K562 (cell line): Measurements from ENCODE around the gene SDCBP2. TPM values are rescaled to one million over a fixed set of nuclear protein-coding genes. Genes with fewer than 3 reads are reported as not detected.

Experiments used
- AFF1 ChIP-seq, 2 experiments: fragments of 450-650 bp; IDR thresholded peaks; 2 replicates each; pipeline ENCODE4 v1.6.1; 2018; ENCODE audit warnings: mild to moderate bottlenecking in 2 of 2, low read depth in 1 of 2; ENCODE audit not compliant: partially characterized antibody in 2 of 2
- ARID2 ChIP-seq: fragments of 450-650 bp; IDR thresholded peaks from 2 replicates; pipeline ENCODE4 v1.6.1; 2017; ENCODE audit warnings: antibody characterized with exemption, mild to moderate bottlenecking
- ATF3 ChIP-seq, 2 experiments: fragments of 450-650 bp in 1 of 2; sonication (generic) in 1 of 2; formaldehyde crosslinking in 1 of 2; IDR thresholded peaks in 1 of 2; conservative IDR thresholded peaks in 1 of 2; 2 replicates each; pipeline versions ENCODE4 v1.6.1 to v1.8.1; 2016 to 2023; ENCODE audit warnings: mild to moderate bottlenecking in 2 of 2, moderate library complexity in 2 of 2, inconsistent platforms in 1 of 2, missing genetic modification reagents in 1 of 2
- EZH2 ChIP-seq: IDR thresholded peaks from 2 replicates; pipeline ENCODE4 v1.6.1; 2012; ENCODE audit warnings: low read depth, mild to moderate bottlenecking, inconsistent platforms, low read length, borderline replicate concordance
- FUS ChIP-seq: fragments of 200-400 bp; formaldehyde crosslinking; optimal IDR thresholded peaks from 2 replicates; pipeline ENCODE3; 2017; ENCODE audit warnings: low read depth, low read length
- GTF2A2 ChIP-seq: IDR thresholded peaks from 2 replicates; pipeline ENCODE4 v1.6.1; 2016; ENCODE audit warnings: mild to moderate bottlenecking, missing genetic modification characterization, missing compliant biosample characterization
- ILF3 ChIP-seq: fragments of 450-650 bp; IDR thresholded peaks from 2 replicates; pipeline ENCODE4 v1.6.1; 2018; ENCODE audit warnings: antibody characterized with exemption, mild to moderate bottlenecking, moderate library complexity, borderline replicate concordance
- KDM4B ChIP-seq, 2 experiments: fragments of 450-650 bp in 1 of 2; sonication (generic) in 1 of 2; IDR thresholded peaks; 2 replicates each; pipeline ENCODE4 v1.6.1; 2016 to 2017; ENCODE audit warnings: borderline replicate concordance in 2 of 2, antibody characterized with exemption in 1 of 2, low read depth in 1 of 2, mild to moderate bottlenecking in 1 of 2
- LEF1 ChIP-seq: fragments of 450-650 bp; IDR thresholded peaks from 2 replicates; pipeline ENCODE4 v1.6.1; 2016; ENCODE audit warnings: mild to moderate bottlenecking
- NFE2 ChIP-seq: IDR thresholded peaks from 2 replicates; pipeline ENCODE4 v1.6.1; 2014; ENCODE audit warnings: antibody characterized with exemption, low read depth
- SMARCB1 ChIP-seq: IDR thresholded peaks from 2 replicates; pipeline ENCODE4 v1.6.1; 2011; ENCODE audit warnings: improper control_type of control experiment, low read depth; ENCODE audit not compliant: insufficient read length
- SP1 ChIP-seq: sonication (generic); formaldehyde crosslinking; IDR thresholded peaks from 2 replicates; pipeline ENCODE4 v1.8.1; 2022; ENCODE audit warnings: mild to moderate bottlenecking, missing genetic modification reagents
- TBP ChIP-seq: optimal IDR thresholded peaks from 2 replicates; pipeline ENCODE3; 2011; ENCODE audit warnings: low read depth, low read length, improper control_type of control experiment
- TCF3 ChIP-seq: sonication (generic); formaldehyde crosslinking; IDR thresholded peaks from 2 replicates; pipeline ENCODE4 v1.4.0; 2020; ENCODE audit warnings: mild to moderate bottlenecking, missing genetic modification reagents
- TCFL5 ChIP-seq: fragments of 250-450 bp; sonication (Bioruptor Pico); conservative IDR thresholded peaks from 2 replicates; pipeline ENCODE4 v1.6.1; 2021; ENCODE audit warnings: mild to moderate bottlenecking, moderate library complexity, matching md5 sums
- TEAD2 ChIP-seq: fragments of 450-650 bp; IDR thresholded peaks from 2 replicates; pipeline ENCODE4 v1.6.1; 2016; ENCODE audit warnings: missing genetic modification characterization, control low read depth, missing compliant biosample characterization
- VEZF1 ChIP-seq: fragments of 200-800 bp; sonication (Bioruptor generic); IDR thresholded peaks from 2 replicates; pipeline ENCODE4 v1.6.1; 2017; ENCODE audit warnings: missing genetic modification characterization, missing compliant biosample characterization
- XRCC5 ChIP-seq: fragments of 200-400 bp; formaldehyde crosslinking; IDR thresholded peaks from 2 replicates; pipeline ENCODE4 v1.6.1; 2017; ENCODE audit warnings: low read depth, mild to moderate bottlenecking, low read length
- YBX1 ChIP-seq: fragments of 450-650 bp; IDR thresholded peaks from 2 replicates; pipeline ENCODE4 v1.7.1; 2016; ENCODE audit warnings: mild to moderate bottlenecking
- ZNF175 ChIP-seq: fragments of 200-800 bp; sonication (Bioruptor generic); IDR thresholded peaks from 2 replicates; pipeline ENCODE4 v1.6.1; 2016; ENCODE audit warnings: low read depth, mild to moderate bottlenecking, missing genetic modification characterization, missing compliant biosample characterization
- ZNF197 ChIP-seq: fragments of 200-800 bp; sonication (Bioruptor generic); IDR thresholded peaks from 2 replicates; pipeline ENCODE4 v1.6.1; 2016; ENCODE audit warnings: low read depth, missing genetic modification characterization, missing compliant biosample characterization
- ZNF232 ChIP-seq: sonication (generic); formaldehyde crosslinking; IDR thresholded peaks from 2 replicates; pipeline ENCODE4 v1.8.0; 2022; ENCODE audit warnings: mild to moderate bottlenecking, missing genetic modification reagents
- polyA plus RNA-seq, 8 experiments: library from polyadenylated mRNA; depleted of rRNA in 4 of 8; stranded (reverse) in 5 of 8; unstranded in 3 of 8; fragments of >200 nt; fragmentation: Nextera tagmentation in 2 of 8; fragmentation: Illumina TruSeq in 1 of 8; extraction: Ambion mirVana in 2 of 8; extraction: Trizol in 1 of 8; gene quantifications; 2 replicates each; pipeline versions ENCODE4 v1.2.1 to v1.2.3, GENCODE V29; 2011 to 2014; ENCODE audit warnings: inconsistent platforms in 1 of 8, missing spikeins in 1 of 8
- total RNA-seq, 7 experiments: library from RNA; depleted of rRNA in 6 of 7; stranded (reverse); fragments of >200 nt in 6 of 7; fragmentation: Illumina TruSeq in 2 of 7; extraction: Trizol in 2 of 7; gene quantifications; 2 replicates each; pipeline versions ENCODE4 v1.2.1 to v1.2.3, GENCODE V29; 2011 to 2021; ENCODE audit warnings: low replicate concordance in 1 of 7

SDCBP2 gene
- total and polyA plus RNA-seq, 9 of the 15 experiments (the other 6 are each of a cell fraction or from before 2014, with no cell fraction given) = 0.06 to 1.2 (median 0.80) TPM

GRCh38 chr20:1325173-1326030 lies 3.5 kb downstream of the SDCBP2 start (continued):
- TF ChIP-seq TEAD2 (tag) (no peak), YBX1 (no peak), EZH2 (no peak), FUS (no peak), TBP (peak; percentile 89), ATF3 (IDR thresholded peaks at IDR 0.05) (peak; percentile 98), ATF3 (CRISPR knock-in tag; conservative IDR thresholded peaks at IDR 0.05) (no peak), SMARCB1 (no peak), KDM4B (IDR thresholded peaks at IDR 0.05; ENCODE audit: borderline replicate concordance in 2 of 2, low read depth in 1 of 2) (no peak), GTF2A2 (tag) (no peak), TCF3 (CRISPR knock-in tag) (no peak), ZNF175 (CRISPR knock-in tag) (0 out of 2 replicates have a peak, but pooled peaks have one; percentile 17), LEF1 (0 out of 2 replicates have a peak, but pooled peaks have one; percentile 19), AFF1 (IDR thresholded peaks at IDR 0.05; ENCODE audit: low read depth in 1 of 2, partially characterized antibody in 2 of 2) (peak in 1 of 2 experiments; percentile 43), ZNF197 (CRISPR knock-in tag) (no peak), ARID2 (no peak), TCFL5 (CRISPR knock-in tag) (no peak), VEZF1 (CRISPR knock-in tag) (peak; percentile 75), SP1 (CRISPR knock-in tag) (peak; percentile 50), NFE2 (peak; percentile 69; the same call in 1 of the 2 replicates), ILF3 (no peak), ZNF232 (CRISPR knock-in tag) (peak; percentile 68; the same call in 1 of the 2 replicates), XRCC5 (no peak)
